H1 (cell line): ENCODE measurements around the gene AATK. TPM values are rescaled to one million over a fixed set of nuclear protein-coding genes. Genes with fewer than 3 reads are reported as not detected.
A peak's percentile ranks its signal among the peaks of the same experiment; 100 is the strongest.

ENCODE experiments used
- CTCF ChIA-PET: fragments of 300-600 bp; sonication (Branson Sonifier 250); formaldehyde crosslinking; loops from one replicate; lab custom pipeline; 2021; ENCODE audit not compliant: partially characterized antibody; lab: Charles Lee
- POLR2A ChIA-PET: fragments of 300-600 bp; sonication (Branson Sonifier 250); formaldehyde crosslinking; loops from one replicate; lab custom pipeline; 2021; ENCODE audit warnings: inconsistent platforms; ENCODE audit not compliant: partially characterized antibody; lab: Charles Lee
- DNase-seq, 2 experiments: peaks; one replicate each; pipeline versions ENCODE4 v3.0.0 to v3.0.0-alpha.2; 2010 to 2022; ENCODE audit warnings: low spot score in 2 of 2, low read depth in 1 of 2, mixed read lengths in 1 of 2
- FAIRE-seq: peaks from 2 replicates; lab custom pipeline; 2011; peaks lifted over from hg19 to GRCh38; lab: Jason Lieb, UNC
- H2AFZ ChIP-seq: 2 replicates; pipeline ENCODE4 v1.8.1; 2012; ENCODE audit warnings: low read length, inconsistent platforms
- H2AK5ac ChIP-seq: 2 replicates; pipeline ENCODE4 v1.6.1; 2013; ENCODE audit warnings: low read depth, low read length
- H2BK120ac ChIP-seq: replicated peaks from 2 replicates; pipeline ENCODE3; 2013; ENCODE audit warnings: low read depth, low read length, inconsistent platforms
- H2BK12ac ChIP-seq: 2 replicates; pipeline ENCODE4 v1.6.1; 2013; ENCODE audit warnings: low read depth, low read length
- H2BK15ac ChIP-seq: 2 replicates; pipeline ENCODE4 v1.6.1; 2013; ENCODE audit warnings: low read length
- H2BK20ac ChIP-seq: 2 replicates; pipeline ENCODE4 v1.6.1; 2013; ENCODE audit warnings: low read length
- H2BK5ac ChIP-seq: 2 replicates; pipeline ENCODE4 v1.6.1; 2013; ENCODE audit warnings: low read depth, low read length
- H3K14ac ChIP-seq: 2 replicates; pipeline ENCODE4 v1.6.1; 2013; ENCODE audit warnings: inconsistent platforms; ENCODE audit not compliant: insufficient read length
- H3K18ac ChIP-seq: 2 replicates; pipeline ENCODE4 v1.6.1; 2013; ENCODE audit warnings: low read length; ENCODE audit errors: extremely low read depth
- H3K23ac ChIP-seq: 2 replicates; pipeline ENCODE4 v1.6.1; 2013; ENCODE audit warnings: inconsistent platforms; ENCODE audit not compliant: insufficient read length
- H3K23me2 ChIP-seq: 2 replicates; pipeline ENCODE4 v1.6.1; 2013; ENCODE audit warnings: low read depth, low read length
- H3K27ac ChIP-seq: 2 replicates; pipeline ENCODE4 v1.6.1; 2011; ENCODE audit warnings: low read depth, low read length, inconsistent platforms
- H3K27me3 ChIP-seq, 4 experiments: replicated peaks in 1 of 4; 1 replicate in 1 of 4; 2 replicates in 3 of 4; pipeline versions ENCODE4 v1.6.1 to v1.8.1; 2011 to 2013; ENCODE audit warnings: low read length in 3 of 4, mild to moderate bottlenecking in 3 of 4, inconsistent platforms in 2 of 4, mixed read lengths in 2 of 4, moderate library complexity in 1 of 4; ENCODE audit not compliant: control insufficient read depth in 3 of 4, insufficient read depth in 3 of 4; ENCODE audit errors: extremely low read depth in 1 of 4
- H3K36me3 ChIP-seq, 4 experiments: 2 replicates each; pipeline versions ENCODE4 v1.6.1 to v1.8.1; 2011 to 2013; ENCODE audit warnings: mild to moderate bottlenecking in 4 of 4, low read length in 3 of 4, moderate library complexity in 2 of 4, control low read depth in 1 of 4, inconsistent platforms in 1 of 4; ENCODE audit not compliant: insufficient read depth in 4 of 4, control insufficient read depth in 2 of 4
- H3K4ac ChIP-seq: replicated peaks from 2 replicates; pipeline ENCODE3; 2013; ENCODE audit warnings: low read length, low read depth, mixed read lengths, inconsistent platforms; ENCODE audit not compliant: insufficient read length
- H3K4me1 ChIP-seq, 4 experiments: replicated peaks in 1 of 4; 1 replicate in 1 of 4; 2 replicates in 3 of 4; pipeline versions ENCODE4 v1.6.1 to v1.8.1; 2011 to 2013; ENCODE audit warnings: low read length in 3 of 4, inconsistent platforms in 2 of 4, mixed read lengths in 1 of 4; ENCODE audit not compliant: insufficient read depth in 4 of 4, control insufficient read depth in 3 of 4
- H3K4me2 ChIP-seq, 2 experiments: 2 replicates each; pipeline versions ENCODE4 v1.6.1 to v1.8.1; 2011 to 2013; ENCODE audit warnings: low read depth in 2 of 2, low read length in 2 of 2, control low read depth in 1 of 2, inconsistent platforms in 1 of 2, mild to moderate bottlenecking in 1 of 2; ENCODE audit not compliant: insufficient read depth in 1 of 2
- H3K4me3 ChIP-seq, 4 experiments: fragments of 200-600, 300-600 bp in 1 of 4; sonication (generic), shearing (Covaris generic), sonication (Bioruptor Twin) in 1 of 4; 2 replicates each; pipeline versions ENCODE4 v1.5.1 to v1.8.1; 2011 to 2016; ENCODE audit warnings: low read length in 4 of 4, low read depth in 3 of 4, control low read depth in 2 of 4, inconsistent platforms in 2 of 4, mild to moderate bottlenecking in 2 of 4, mixed read lengths in 1 of 4, moderate library complexity in 1 of 4; ENCODE audit not compliant: insufficient read depth in 2 of 4; ENCODE audit errors: extremely low read depth in 1 of 4
- H3K56ac ChIP-seq: replicated peaks from 2 replicates; pipeline ENCODE3; 2013; ENCODE audit warnings: low read depth, mild to moderate bottlenecking, mixed read lengths, low read length, inconsistent platforms; ENCODE audit not compliant: insufficient read length
- H3K79me1 ChIP-seq: 2 replicates; pipeline ENCODE4 v1.6.1; 2013; ENCODE audit warnings: low read depth, low read length, control low read depth
- H3K79me2 ChIP-seq, 2 experiments: 2 replicates each; pipeline versions ENCODE4 v1.6.1 to v1.8.1; 2012 to 2013; ENCODE audit warnings: low read length in 2 of 2, mild to moderate bottlenecking in 2 of 2, inconsistent platforms in 1 of 2; ENCODE audit not compliant: insufficient read depth in 2 of 2, control insufficient read depth in 1 of 2
- H3K9ac ChIP-seq, 4 experiments: replicated peaks in 1 of 4; 1 replicate in 1 of 4; 2 replicates in 3 of 4; pipeline versions ENCODE4 v1.6.1 to v1.8.1; 2011 to 2013; ENCODE audit warnings: low read depth in 3 of 4, low read length in 3 of 4, control low read depth in 2 of 4, mild to moderate bottlenecking in 2 of 4, moderate library complexity in 2 of 4, inconsistent platforms in 1 of 4; ENCODE audit errors: extremely low read depth in 1 of 4
- H3K9me3 ChIP-seq, 2 experiments: 2 replicates each; pipeline versions ENCODE4 v1.6.1 to v1.8.1; 2012 to 2013; ENCODE audit warnings: mild to moderate bottlenecking in 2 of 2, moderate library complexity in 2 of 2, control low read depth in 1 of 2, inconsistent platforms in 1 of 2, low read depth in 1 of 2, low read length in 1 of 2, mixed read lengths in 1 of 2; ENCODE audit not compliant: insufficient read depth in 2 of 2
- H4K20me1 ChIP-seq, 2 experiments: replicated peaks in 1 of 2; 2 replicates each; pipeline versions ENCODE3 to v1.8.1; 2011 to 2013; ENCODE audit warnings: inconsistent platforms in 2 of 2, low read length in 2 of 2, mild to moderate bottlenecking in 1 of 2; ENCODE audit not compliant: insufficient read depth in 2 of 2, control insufficient read depth in 1 of 2
- H4K5ac ChIP-seq: 2 replicates; pipeline ENCODE4 v1.6.1; 2013; ENCODE audit warnings: low read length, low read depth, mixed read lengths, inconsistent platforms; ENCODE audit not compliant: insufficient read length
- H4K8ac ChIP-seq: 2 replicates; pipeline ENCODE4 v1.8.0; 2013; ENCODE audit warnings: mild to moderate bottlenecking, moderate library complexity, low read length, inconsistent platforms; ENCODE audit not compliant: insufficient read depth; ENCODE audit errors: extremely low read depth
- H4K91ac ChIP-seq: replicated peaks from 2 replicates; pipeline ENCODE3; 2013; ENCODE audit warnings: low read length, mixed read lengths, inconsistent platforms; ENCODE audit not compliant: insufficient read length
- ATF3 ChIP-seq: IDR thresholded peaks from 2 replicates; pipeline ENCODE4 v1.6.1; 2011; ENCODE audit warnings: low read depth, mild to moderate bottlenecking, low read length; ENCODE audit not compliant: insufficient read depth
- FOSL1 ChIP-seq: IDR thresholded peaks from 2 replicates; pipeline ENCODE4 v1.6.1; 2011; ENCODE audit warnings: mild to moderate bottlenecking, low read depth, low read length, moderate library complexity; ENCODE audit not compliant: insufficient read depth
- KDM4A ChIP-seq: IDR thresholded peaks from one replicate; pipeline ENCODE4 v1.7.1; 2012; ENCODE audit warnings: low read depth, mild to moderate bottlenecking, moderate library complexity, low read length, inconsistent platforms; ENCODE audit not compliant: severe bottlenecking
- SIN3A ChIP-seq, 2 experiments: IDR thresholded peaks in 1 of 2; conservative IDR thresholded peaks in 1 of 2; 2 replicates each; pipeline ENCODE4 v1.6.1; 2011 to 2012; ENCODE audit warnings: low read length in 2 of 2, improper control_type of control experiment in 1 of 2, low read depth in 1 of 2, mild to moderate bottlenecking in 1 of 2
- ZNF274 ChIP-seq: IDR thresholded peaks from 2 replicates; pipeline ENCODE4 v1.7.0; 2012; ENCODE audit warnings: low read length, borderline replicate concordance; ENCODE audit errors: extremely low read depth
- WGBS, 2 experiments: shearing (Covaris generic) in 1 of 2; methylation state at CpG; one replicate each; pipeline versions ENCODE4 v1.1.6 to v1.1.7; 2013 to 2015; ENCODE audit warnings: low lambda C conversion rate in 2 of 2, mixed read lengths in 2 of 2, inconsistent platforms in 1 of 2, low coverage in 1 of 2, missing lambda C conversion rate in 1 of 2; ENCODE audit not compliant: insufficient replicate concordance in 2 of 2, insufficient coverage in 1 of 2, insufficient read length in 1 of 2; ENCODE audit errors: extremely low coverage in 1 of 2, missing lambda C conversion rate in 1 of 2; 5-methylcytosine and 5-hydroxymethylcytosine counted together
- polyA plus RNA-seq, 7 experiments: library from polyadenylated mRNA; depleted of rRNA in 3 of 7; stranded (reverse) in 5 of 7; unstranded in 2 of 7; fragments of >200 nt in 5 of 7; fragments of 200-250 nt in 2 of 7; gene quantifications; 1 replicate in 5 of 7; 2 replicates in 1 of 7; 4 replicates in 1 of 7; pipeline versions ENCODE4 v1.2.1 to v1.2.3, GENCODE V29; 2011 to 2013; ENCODE audit warnings: missing spikeins in 2 of 7, mixed read lengths in 2 of 7
- total RNA-seq: library from RNA; stranded (reverse); fragmentation: NEBNext Ultra II Directional; extraction: Animal tissue kit (Norgen Biotek cat#: 25700); gene quantifications from 2 replicates; pipeline ENCODE4 v1.2.1, GENCODE V29; 2021

The AATK gene
- total and polyA plus RNA-seq, 2 of the 8 experiments (the other 6 are each of a cell fraction or from before 2014, with no cell fraction given) = 1.7 to 3.5 TPM

- Histone ChIP-seq H2AK5ac (0 out of 2 replicates have a peak overlapping the region, but pooled peaks have one; percentile 3), H2BK5ac (peak overlapping the region; percentile 35), H4K20me1 (peaks cover 0 to 12% of the 10 kb centered on the region in 2 experiments), H3K9me3 (no peaks in the 10 kb centered on the region), H4K8ac (peak overlapping the region; percentile 92), H2BK120ac (no peak overlapping the region), H3K18ac (no peak overlapping the region), H2BK12ac (no peak overlapping the region), H3K14ac (no peak overlapping the region), H3K4me2 (no peak overlapping the region), H2AFZ (no peak overlapping the region), H2BK20ac (no peak overlapping the region), H3K36me3 (no peaks in the 10 kb centered on the region; a peak in 1 of 8 replicates), H3K23me2 (no peaks in the 10 kb centered on the region), H2BK15ac (no peak overlapping the region), H3K27ac (no peak overlapping the region; the same call in 1 of the 2 replicates), H3K79me2 (no peaks in the 10 kb centered on the region), H3K9ac (no peak overlapping the region; a peak in 1 of 7 replicates), H3K4me3 (no peak overlapping the region), H3K4me1 (no peaks in the 10 kb centered on the region; a peak in 1 of 7 replicates), H3K27me3 (no peaks in the 10 kb centered on the region), H4K5ac (no peak overlapping the region), H3K79me1 (peaks cover 7% of the 10 kb centered on the region), H3K23ac (no peak overlapping the region), H3K56ac (no peak overlapping the region), H3K4ac (no peak overlapping the region), H4K91ac (no peak overlapping the region)
- CTCF ChIA-PET = interaction anchor here (1.0 to 1.3 kb wide), 3 partner anchors 20 to 90 kb away, joined by 3 to 4 read pairs (median 3); partner anchors contain the start of gene CHMP6
- WGBS, 2 experiments = 90% methylated on average over 33 of the region's 33 CpGs; no CpG with 5 or more reads in 1 of the 2 experiments
- no peak for DNase-seq
- FAIRE-seq = no peak
- POLR2A ChIA-PET = interaction anchor here (0.7 kb wide), 1 partner anchor 10 kb away, joined by 3 read pairs; no protein-coding TSS in a partner anchor
- TF ChIP-seq KDM4A = no peak
- no peak for TF ChIP-seq SIN3A (conservative IDR thresholded peaks at IDR 0.05 in 1 of 2, IDR thresholded peaks at IDR 0.05 in 1 of 2; ENCODE audit: low read depth in 1 of 2, low read length in 2 of 2)
- TF ChIP-seq ATF3 = no peak
- no peak for TF ChIP-seq FOSL1
- no peak for TF ChIP-seq ZNF274
Observed at GRCh38 chr17:81082177-81083073, 83.6 kb downstream of the AATK start.
